Lower leg skin (tissue), 4 donors: ENCODE data around the gene RHOB. TPM values are rescaled to one million over a fixed set of nuclear protein-coding genes. Genes with fewer than 3 reads are reported as not detected.
"Not testable (repeated sequence)": the region's sequence is repeated elsewhere in the genome, so short reads cannot be mapped to it uniquely, and the experiment has no call there.

Experiments used
- DNase-seq, 2 donors: peaks; one replicate each; pipeline ENCODE4 v3.0.0-alpha.2; 2019; ENCODE audit warnings: low spot score in 2 of 2
- H3K4me3 ChIP-seq: fragments of 200-600 bp; sonication (generic); 2 replicates; pipeline ENCODE4 v1.5.1; 2017; ENCODE audit warnings: mild to moderate bottlenecking, low read depth; ENCODE audit not compliant: poor library complexity, severe bottlenecking
- POLR2A ChIP-seq, 2 donors: fragments of 450-650 bp; IDR thresholded peaks; one replicate each; pipeline ENCODE4 v1.6.1; 2016 to 2017; ENCODE audit warnings: antibody characterized with exemption in 2 of 2, mild to moderate bottlenecking in 1 of 2, moderate library complexity in 1 of 2
- WGBS, 2 donors: methylation state at CpG; one replicate each; pipeline ENCODE4 v1.1.5; 2018; 5-methylcytosine and 5-hydroxymethylcytosine counted together
- intact Hi-C: fragments of 100-400 bp; cut with DNase I; formaldehyde crosslinking; loops from one replicate; pipeline ENCODE4 v1.15.0; 2023; ENCODE audit warnings: low total_unique reads
- total RNA-seq, 4 donors: library from RNA; depleted of rRNA; stranded (reverse); fragments of >200 nt; gene quantifications; one replicate each; pipeline ENCODE4 v1.1.0, GENCODE V29; 2016
- TF ChIP-seq, protein P1 (sequence below), 3 donors: fragments of 450-650 bp; IDR thresholded peaks; one replicate each; pipeline ENCODE4 v1.5.1; 2016; ENCODE audit warnings: antibody characterized with exemption in 3 of 3, mild to moderate bottlenecking in 3 of 3, moderate library complexity in 2 of 3

RHOB gene
- total RNA-seq, 4 donors from 2014 or later: 569 to 894 (median 709) TPM

DNA sequence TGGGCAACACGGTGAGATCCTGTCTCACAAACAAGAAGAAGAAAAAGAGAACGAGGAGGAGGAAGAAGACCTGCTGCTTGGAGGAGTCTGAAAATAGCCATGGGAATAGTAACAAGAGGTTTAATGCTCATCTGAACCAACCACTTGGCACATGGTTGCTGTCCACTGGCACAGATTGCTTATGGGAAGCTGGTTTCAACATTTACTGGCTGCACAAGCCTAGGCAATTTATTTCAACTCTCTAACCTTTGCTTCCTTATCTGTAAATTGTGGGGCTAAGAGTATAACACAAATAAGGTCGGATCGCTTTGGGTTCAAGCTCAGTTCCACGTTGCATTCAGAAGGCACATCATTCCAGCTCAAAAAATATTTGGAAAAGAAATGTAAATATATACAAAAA, 14.2 kb upstream of the RHOB start:
- H3K4me3 ChIP-seq: no peak overlapping the region
- WGBS, 2 donors: 87 to 93% methylated on average over 5 of the region's 5 CpGs
- TF ChIP-seq, protein P1, sequence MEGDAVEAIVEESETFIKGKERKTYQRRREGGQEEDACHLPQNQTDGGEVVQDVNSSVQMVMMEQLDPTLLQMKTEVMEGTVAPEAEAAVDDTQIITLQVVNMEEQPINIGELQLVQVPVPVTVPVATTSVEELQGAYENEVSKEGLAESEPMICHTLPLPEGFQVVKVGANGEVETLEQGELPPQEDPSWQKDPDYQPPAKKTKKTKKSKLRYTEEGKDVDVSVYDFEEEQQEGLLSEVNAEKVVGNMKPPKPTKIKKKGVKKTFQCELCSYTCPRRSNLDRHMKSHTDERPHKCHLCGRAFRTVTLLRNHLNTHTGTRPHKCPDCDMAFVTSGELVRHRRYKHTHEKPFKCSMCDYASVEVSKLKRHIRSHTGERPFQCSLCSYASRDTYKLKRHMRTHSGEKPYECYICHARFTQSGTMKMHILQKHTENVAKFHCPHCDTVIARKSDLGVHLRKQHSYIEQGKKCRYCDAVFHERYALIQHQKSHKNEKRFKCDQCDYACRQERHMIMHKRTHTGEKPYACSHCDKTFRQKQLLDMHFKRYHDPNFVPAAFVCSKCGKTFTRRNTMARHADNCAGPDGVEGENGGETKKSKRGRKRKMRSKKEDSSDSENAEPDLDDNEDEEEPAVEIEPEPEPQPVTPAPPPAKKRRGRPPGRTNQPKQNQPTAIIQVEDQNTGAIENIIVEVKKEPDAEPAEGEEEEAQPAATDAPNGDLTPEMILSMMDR (IDR thresholded peaks at IDR 0.05): no peak
- TF ChIP-seq POLR2A (IDR thresholded peaks at IDR 0.05): no peak
- DNase-seq: peak in 1 of 2 donors; percentile 70
- intact Hi-C loops: no loop called here

DNA sequence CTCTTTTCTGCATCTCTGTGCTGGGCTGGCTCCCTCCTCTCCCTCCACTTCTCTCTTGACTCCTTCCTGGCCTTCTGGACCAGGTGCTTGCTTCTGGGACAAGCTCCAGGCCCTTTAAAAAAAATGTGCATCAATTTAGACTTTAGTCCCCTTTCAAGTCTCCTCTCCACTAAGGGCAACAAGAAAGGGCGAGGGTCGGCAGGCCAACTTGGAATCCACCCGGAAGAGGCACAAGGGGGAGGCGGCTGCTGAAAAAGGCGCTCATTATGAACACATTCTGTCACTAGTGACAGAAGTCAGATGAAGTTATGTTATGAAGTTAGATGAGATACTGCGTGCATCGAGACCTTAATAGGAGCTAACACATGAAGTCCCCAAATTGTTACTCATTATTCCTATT, 13.6 kb upstream of the RHOB start:
- intact Hi-C loops: no loop called here
- no peak overlapping the region for H3K4me3 ChIP-seq
- 90 to 93% methylated on average over 7 of the region's 7 CpGs for WGBS, 2 donors
- peak in 1 of 2 donors; percentile 28 for DNase-seq
- TF ChIP-seq POLR2A (IDR thresholded peaks at IDR 0.05): no peak
- TF ChIP-seq, protein P1 (IDR thresholded peaks at IDR 0.05): no peak

DNA sequence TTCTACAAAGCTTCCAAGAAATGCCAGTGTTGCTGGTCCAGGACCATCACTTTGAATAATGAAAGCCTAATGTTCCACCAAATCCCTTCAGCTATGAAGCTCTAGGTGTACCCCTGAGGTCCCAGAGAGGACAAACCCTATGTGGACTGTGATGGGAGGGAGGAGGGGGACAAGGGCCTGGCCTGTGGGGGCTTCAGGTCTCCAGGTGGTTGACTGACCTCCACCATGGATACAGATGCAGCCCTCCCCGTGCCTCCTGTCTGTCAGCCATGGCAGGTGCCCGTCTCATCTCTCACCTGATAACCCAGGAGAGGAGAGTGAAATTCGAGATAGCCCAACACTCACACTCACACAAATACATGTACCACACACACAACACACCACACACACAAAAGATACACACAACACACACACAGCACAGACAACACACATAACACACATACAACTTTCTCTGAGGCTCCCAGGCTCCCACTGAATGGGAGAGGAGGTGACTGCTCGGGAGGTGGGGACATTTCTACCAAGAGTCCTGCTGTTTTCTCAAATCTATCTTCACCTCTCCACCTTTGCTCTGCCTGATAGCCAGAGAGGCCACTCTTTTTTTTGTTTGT, 12.8 kb upstream of the RHOB start:
- intact Hi-C loops: no loop called here
- TF ChIP-seq POLR2A (IDR thresholded peaks at IDR 0.05): no peak
- TF ChIP-seq, protein P1 (IDR thresholded peaks at IDR 0.05): no peak
- 87% methylated on average over 4 of the region's 4 CpGs for WGBS, 2 donors
- DNase-seq: peak in 1 of 2 donors; percentile 78
- no peak overlapping the region for H3K4me3 ChIP-seq

DNA sequence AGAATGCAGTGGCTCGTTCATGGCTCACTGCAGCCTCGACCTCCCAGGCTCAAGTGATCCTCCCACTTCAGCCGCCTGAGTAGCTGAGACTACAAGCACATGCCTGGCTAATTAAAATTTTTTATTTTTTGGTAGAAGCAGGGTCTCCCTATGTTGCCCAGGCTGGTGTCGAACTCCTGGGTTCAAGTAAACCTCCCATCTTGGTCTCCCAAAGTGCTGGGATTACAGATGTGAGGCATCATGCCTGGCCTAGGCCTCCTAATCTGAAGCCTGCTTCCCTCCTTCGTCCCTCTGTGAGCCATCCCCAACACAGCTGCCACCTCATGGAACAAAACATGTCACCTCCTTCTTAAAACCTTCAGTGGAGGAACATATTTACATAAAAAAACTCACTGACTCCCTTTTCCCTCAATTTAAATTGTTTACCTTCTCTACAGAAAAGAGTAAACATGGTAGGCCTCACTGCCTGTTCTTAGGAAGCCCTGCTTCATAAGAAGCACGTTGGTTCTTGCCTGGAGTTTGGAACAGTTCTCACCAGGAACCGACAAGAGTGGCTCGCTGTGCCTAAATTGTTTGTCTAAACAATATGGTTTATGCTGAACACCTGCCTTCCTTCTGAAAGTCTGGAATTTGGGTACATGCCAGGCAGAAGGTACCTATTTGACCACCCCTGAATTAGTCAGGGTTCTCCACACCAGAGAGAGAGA, 12.1 kb upstream of the RHOB start:
- WGBS, 2 donors: 75 to 85% methylated on average over 8 of the region's 8 CpGs
- intact Hi-C loops: no loop called here
- DNase-seq: peak in 1 of 2 donors; percentile 53
- H3K4me3 ChIP-seq: no peak overlapping the region
- no peak for TF ChIP-seq POLR2A (IDR thresholded peaks at IDR 0.05)
- TF ChIP-seq, protein P1 (IDR thresholded peaks at IDR 0.05): no peak

DNA sequence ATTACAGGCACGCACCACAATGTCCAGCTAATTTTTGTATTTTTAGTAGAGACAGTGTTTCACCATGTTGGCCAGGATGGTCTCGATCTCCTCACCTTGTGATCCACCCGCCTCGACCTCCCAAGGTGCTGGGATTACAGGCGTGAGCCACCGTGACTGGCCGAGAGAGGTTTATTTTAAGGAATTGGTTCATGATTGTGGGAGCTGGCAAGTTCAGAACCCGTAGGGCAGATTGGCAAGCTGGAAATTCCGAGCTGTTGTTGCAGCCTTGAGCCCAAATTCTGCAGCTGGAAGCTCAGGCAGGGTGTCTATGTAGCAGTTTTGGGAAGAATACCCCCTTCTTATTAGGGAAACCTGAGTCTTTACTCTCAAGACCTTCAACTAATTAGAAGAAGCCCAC, 11.4 kb upstream of the RHOB start:
- intact Hi-C loops, H3K4me3 ChIP-seq: not testable (repeated sequence)
- 63 to 69% methylated on average over 9 of the region's 9 CpGs for WGBS, 2 donors
- DNase-seq: peak in 1 of 2 donors; percentile 52

DNA sequence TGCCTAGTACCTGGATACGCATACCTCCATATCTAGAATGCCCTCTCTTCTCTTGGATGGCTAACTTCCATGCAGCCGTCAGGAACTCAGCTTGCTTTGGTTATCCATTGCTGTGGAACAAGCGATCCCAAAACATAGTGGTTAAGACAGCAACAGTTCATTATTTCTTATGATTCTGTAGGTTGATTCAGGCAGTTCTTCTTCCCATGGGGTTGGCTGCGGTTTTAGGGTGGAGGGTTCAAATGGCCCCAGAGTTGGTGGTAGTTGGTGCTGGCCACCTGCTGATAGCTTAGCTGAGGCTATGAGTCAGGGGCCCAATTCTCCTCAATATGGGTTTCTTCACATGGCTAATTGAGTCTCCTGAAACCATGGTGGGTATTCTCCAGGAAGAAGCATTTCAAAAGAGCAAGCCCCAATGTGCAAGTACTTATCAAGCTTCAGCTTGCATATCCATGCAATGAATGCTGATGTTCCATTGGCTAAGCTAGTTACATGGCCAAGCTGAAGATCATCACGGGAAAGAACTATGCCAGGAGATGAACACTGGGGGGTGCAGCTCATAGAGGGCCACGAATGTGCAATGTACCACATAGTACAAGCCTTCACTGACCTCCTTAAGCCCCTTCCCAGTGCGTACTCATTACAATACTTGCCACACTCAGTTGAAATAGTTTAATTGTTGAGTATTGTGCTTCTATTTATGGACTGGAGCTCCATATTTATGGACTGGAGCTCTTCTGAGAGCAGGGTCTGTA, 10.0 kb upstream of the RHOB start:
- TF ChIP-seq POLR2A (IDR thresholded peaks at IDR 0.05): no peak
- TF ChIP-seq, protein P1 (IDR thresholded peaks at IDR 0.05): no peak
- WGBS, 2 donors: 94 to 95% methylated on average over 7 of the region's 7 CpGs
- intact Hi-C loops: no loop called here
- DNase-seq: peak in 1 of 2 donors; percentile 75
- H3K4me3 ChIP-seq: no peak overlapping the region
